Measurements from ENCODE around the gene ZKSCAN4. TPM values are rescaled to one million over a fixed set of nuclear protein-coding genes. Genes with fewer than 3 reads are reported as not detected.

ZKSCAN4 gene
- total RNA-seq, 1 donor from 2014 or later = 11.1 TPM

GRCh38 chr6:28218312-28219248 lies 33.5 kb downstream of the ZKSCAN4 start:
- H3K27ac Mint-ChIP-seq = no peak overlapping the region
- CTCF ChIA-PET = interaction anchor here (0.9 kb wide), 1 partner anchor 137 kb away, joined by 4 read pairs; no protein-coding TSS in a partner anchor
- DNase-seq = peak; percentile 44
- POLR2A ChIA-PET = interaction anchor here (0.6 to 2.4 kb wide), 13 partner anchors 9 to 753 kb away, joined by 3 to 17 read pairs (median 4); partner anchors contain the start of genes ZKSCAN4, ZKSCAN8, ZNF184 and ZSCAN26
- peaks cover 13% of the 10 kb centered on the region for H3K4me1 Mint-ChIP-seq
- H3K4me3 Mint-ChIP-seq = peak overlapping the region; percentile 89
- no peaks in the 10 kb centered on the region for H3K9me3 Mint-ChIP-seq
- ATAC-seq (ENCODE audit: low read depth) = peak; percentile 82
- peaks cover 54% of the 10 kb centered on the region for H3K27me3 Mint-ChIP-seq
- intact Hi-C loops (cut with micrococcal nuclease) = loop anchor here (5.0 kb wide), 3 partner anchors 49 to 316 kb away; partner anchors contain the start of gene ZSCAN26
- TF ChIP-seq, protein P1, sequence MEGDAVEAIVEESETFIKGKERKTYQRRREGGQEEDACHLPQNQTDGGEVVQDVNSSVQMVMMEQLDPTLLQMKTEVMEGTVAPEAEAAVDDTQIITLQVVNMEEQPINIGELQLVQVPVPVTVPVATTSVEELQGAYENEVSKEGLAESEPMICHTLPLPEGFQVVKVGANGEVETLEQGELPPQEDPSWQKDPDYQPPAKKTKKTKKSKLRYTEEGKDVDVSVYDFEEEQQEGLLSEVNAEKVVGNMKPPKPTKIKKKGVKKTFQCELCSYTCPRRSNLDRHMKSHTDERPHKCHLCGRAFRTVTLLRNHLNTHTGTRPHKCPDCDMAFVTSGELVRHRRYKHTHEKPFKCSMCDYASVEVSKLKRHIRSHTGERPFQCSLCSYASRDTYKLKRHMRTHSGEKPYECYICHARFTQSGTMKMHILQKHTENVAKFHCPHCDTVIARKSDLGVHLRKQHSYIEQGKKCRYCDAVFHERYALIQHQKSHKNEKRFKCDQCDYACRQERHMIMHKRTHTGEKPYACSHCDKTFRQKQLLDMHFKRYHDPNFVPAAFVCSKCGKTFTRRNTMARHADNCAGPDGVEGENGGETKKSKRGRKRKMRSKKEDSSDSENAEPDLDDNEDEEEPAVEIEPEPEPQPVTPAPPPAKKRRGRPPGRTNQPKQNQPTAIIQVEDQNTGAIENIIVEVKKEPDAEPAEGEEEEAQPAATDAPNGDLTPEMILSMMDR (IDR thresholded peaks at IDR 0.05) = no peak
- no peaks in the 10 kb centered on the region for H3K36me3 Mint-ChIP-seq (ENCODE audit: low read depth)

DNA sequence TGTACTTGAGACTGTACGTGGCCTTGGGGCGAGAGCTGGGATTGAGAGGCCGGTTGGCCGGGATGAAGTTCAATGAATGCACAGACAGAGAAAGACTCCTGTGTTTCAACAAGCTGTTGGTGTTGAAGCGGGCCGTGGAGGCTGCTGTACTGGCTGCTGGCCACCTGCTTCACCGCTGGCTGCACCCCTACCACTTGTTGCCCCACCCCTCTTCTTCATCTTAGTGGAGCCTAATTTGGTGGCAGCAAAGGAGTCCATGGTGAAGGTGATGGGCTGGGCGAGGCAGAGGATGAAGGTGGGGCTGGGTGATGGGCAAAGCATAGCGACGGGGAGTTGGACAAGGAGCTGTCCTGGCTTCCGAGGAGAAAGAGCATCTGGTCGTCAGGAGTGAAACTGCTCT lies 34.2 kb downstream of the ZKSCAN4 start:
- Mint-ChIP-seq H3K4me3 (peak overlapping the region; percentile 89), H3K27ac (no peak overlapping the region), H3K36me3 (ENCODE audit: low read depth) (no peaks in the 10 kb centered on the region), H3K27me3 (peaks cover 54% of the 10 kb centered on the region), H3K9me3 (no peaks in the 10 kb centered on the region), H3K4me1 (peaks cover 14% of the 10 kb centered on the region)
- ATAC-seq (ENCODE audit: low read depth) (no peak), DNase-seq (no peak)
- CTCF ChIA-PET = interaction anchor here (0.9 kb wide), 1 partner anchor 138 kb away, joined by 4 read pairs; no protein-coding TSS in a partner anchor
- POLR2A ChIA-PET = interaction anchor here (0.6 to 2.4 kb wide), 11 partner anchors 11 to 745 kb away, joined by 3 to 17 read pairs (median 5); partner anchors contain the start of genes ZKSCAN4, ZKSCAN8, ZNF165 and ZNF184
- TF ChIP-seq, protein P1 (IDR thresholded peaks at IDR 0.05) = no peak
- intact Hi-C loops (cut with micrococcal nuclease) = loop anchor here (5.0 kb wide), 3 partner anchors 49 to 316 kb away; partner anchors contain the start of gene ZSCAN26

- H3K4me1 Mint-ChIP-seq = peaks cover 24% of the 10 kb centered on the region
- peaks cover 57% of the 10 kb centered on the region for H3K27me3 Mint-ChIP-seq
- H3K4me3 Mint-ChIP-seq = no peak overlapping the region
Observed at GRCh38 chr6:28215425-28215824, 36.6 kb downstream of the ZKSCAN4 start.

DNA sequence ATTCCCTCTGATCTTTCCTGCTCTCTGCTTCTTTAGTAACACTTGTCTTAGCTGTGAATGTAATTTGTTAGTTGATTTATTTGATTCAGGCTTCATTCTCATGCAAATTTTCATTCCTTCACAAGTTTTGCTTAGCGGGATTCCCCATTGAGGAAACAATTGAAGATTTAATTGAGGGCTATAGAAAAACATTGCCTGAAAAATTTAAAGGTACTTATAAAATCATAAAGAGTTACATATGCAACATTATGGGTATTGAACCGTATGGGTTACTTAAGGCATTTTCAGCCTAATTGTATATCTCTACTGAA lies 38.9 kb downstream of the ZKSCAN4 start:
- no peak overlapping the region for H3K4me3 Mint-ChIP-seq
- no peak for ATAC-seq (ENCODE audit: low read depth)
- H3K27ac Mint-ChIP-seq = no peak overlapping the region
- DNase-seq = no peak
- intact Hi-C loops (cut with micrococcal nuclease) = no loop called here
- H3K36me3 Mint-ChIP-seq (ENCODE audit: low read depth) = no peaks in the 10 kb centered on the region
- ChIA-PET POLR2A (interaction anchor here (0.6 kb wide), 1 partner anchor 323 kb away, joined by 7 read pairs; a partner anchor contains a TSS), CTCF (no interaction called here)
- H3K4me1 Mint-ChIP-seq = peaks cover 19% of the 10 kb centered on the region
- TF ChIP-seq, protein P1 (IDR thresholded peaks at IDR 0.05) = no peak
- H3K27me3 Mint-ChIP-seq = peaks cover 71% of the 10 kb centered on the region
- H3K9me3 Mint-ChIP-seq = no peaks in the 10 kb centered on the region

More at GRCh38 chr6:28215425-28215824, 36.6 kb downstream of the ZKSCAN4 start:
- ChIA-PET CTCF (no interaction called here), POLR2A (no interaction called here)
- no peak for ATAC-seq (ENCODE audit: low read depth)
- H3K27ac Mint-ChIP-seq = no peak overlapping the region
- intact Hi-C loops (cut with micrococcal nuclease) = loop anchor here (5.0 kb wide), 3 partner anchors 52 to 313 kb away; partner anchors contain the start of gene ZSCAN26
- no peak for DNase-seq
- H3K9me3 Mint-ChIP-seq = no peaks in the 10 kb centered on the region
- TF ChIP-seq, protein P1 (IDR thresholded peaks at IDR 0.05) = no peak
- no peaks in the 10 kb centered on the region for H3K36me3 Mint-ChIP-seq (ENCODE audit: low read depth)

Measured in activated B cell treated with CpG ODN at 0.5 μM for 24 hours (primary cell).